Activated naive CD8-positive, alpha-beta T cell treated with anti-CD3 and anti-CD28 coated beads, Interleukin-2, amount 50 U/mL, for 24 hours (primary cell): ENCODE measurements around the gene CCDC6.

Experiments
- ATAC-seq: fragments of 150-1000 bp; cut with Tn5 transposase; one replicate; pipeline ENCODE4 v1.10.0; 2021
- DNase-seq: peaks from one replicate; pipeline ENCODE4 v3.0.0; 2021
- H3K27ac Mint-ChIP-seq: one replicate; pipeline ENCODE4 v1.8.0; 2021; ENCODE audit warnings: mild to moderate bottlenecking, mixed read lengths
- H3K27me3 Mint-ChIP-seq: one replicate; pipeline ENCODE4 v1.8.0; 2021; ENCODE audit warnings: mixed read lengths
- H3K36me3 Mint-ChIP-seq: one replicate; pipeline ENCODE4 v1.8.0; 2021; ENCODE audit warnings: low read depth, mixed read lengths
- H3K4me1 Mint-ChIP-seq: one replicate; pipeline ENCODE4 v1.8.0; 2021; ENCODE audit warnings: mixed read lengths
- H3K4me3 Mint-ChIP-seq: one replicate; pipeline ENCODE4 v1.8.0; 2021; ENCODE audit warnings: mild to moderate bottlenecking, moderate library complexity, mixed read lengths
- H3K9me3 Mint-ChIP-seq: one replicate; pipeline ENCODE4 v1.8.0; 2021; ENCODE audit warnings: mixed read lengths

CCDC6 gene

DNA sequence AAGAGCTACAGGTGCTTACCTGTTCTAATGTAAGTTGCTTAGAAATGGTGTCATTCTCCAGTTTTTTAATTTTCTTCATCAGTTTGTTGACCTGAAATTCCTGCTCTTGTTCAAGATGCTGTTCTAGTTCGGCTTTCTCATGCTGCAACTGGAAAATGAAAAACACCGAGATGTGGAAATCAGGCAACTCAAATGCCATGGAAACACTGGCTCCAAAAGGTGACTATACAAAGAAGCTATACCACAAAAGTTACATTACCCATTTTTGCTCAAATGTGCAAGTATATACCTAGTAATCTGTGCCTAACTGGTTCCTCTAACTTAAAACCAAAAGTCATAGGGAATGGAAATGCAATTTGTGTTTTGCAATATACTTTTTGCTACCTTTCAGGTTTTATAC lies 73.8 kb downstream of the CCDC6 start:
- Mint-ChIP-seq H3K36me3 (peaks cover 38% of the 10 kb centered on the region), H3K4me3 (no peak overlapping the region), H3K9me3 (no peaks in the 10 kb centered on the region), H3K27me3 (no peaks in the 10 kb centered on the region), H3K4me1 (peaks cover 43% of the 10 kb centered on the region), H3K27ac (no peak overlapping the region)
- ATAC-seq (no peak), DNase-seq (no peak)

GRCh38 chr10:59831658-59832503 lies 74.5 kb downstream of the CCDC6 start:
- Mint-ChIP-seq H3K27ac (peak overlapping the region; percentile 5), H3K4me1 (peaks cover 43% of the 10 kb centered on the region), H3K9me3 (no peaks in the 10 kb centered on the region), H3K4me3 (no peak overlapping the region), H3K27me3 (no peaks in the 10 kb centered on the region), H3K36me3 (peaks cover 44% of the 10 kb centered on the region)
- ATAC-seq (no peak), DNase-seq (no peak)

GRCh38 chr10:59830601-59831259 lies 75.6 kb downstream of the CCDC6 start:
- Mint-ChIP-seq H3K9me3 (no peaks in the 10 kb centered on the region), H3K4me1 (peaks cover 39% of the 10 kb centered on the region), H3K27me3 (no peaks in the 10 kb centered on the region), H3K36me3 (peaks cover 55% of the 10 kb centered on the region), H3K27ac (no peak overlapping the region), H3K4me3 (no peak overlapping the region)
- DNase-seq (peak; percentile 21), ATAC-seq (no peak)

GRCh38 chr10:59829601-59830000 lies 76.8 kb downstream of the CCDC6 start:
- Mint-ChIP-seq H3K27me3 (no peaks in the 10 kb centered on the region), H3K36me3 (peaks cover 64% of the 10 kb centered on the region), H3K27ac (no peak overlapping the region), H3K9me3 (peaks cover 3% of the 10 kb centered on the region), H3K4me1 (peaks cover 30% of the 10 kb centered on the region), H3K4me3 (no peak overlapping the region)
- DNase-seq (no peak), ATAC-seq (peak; percentile 52)

DNA sequence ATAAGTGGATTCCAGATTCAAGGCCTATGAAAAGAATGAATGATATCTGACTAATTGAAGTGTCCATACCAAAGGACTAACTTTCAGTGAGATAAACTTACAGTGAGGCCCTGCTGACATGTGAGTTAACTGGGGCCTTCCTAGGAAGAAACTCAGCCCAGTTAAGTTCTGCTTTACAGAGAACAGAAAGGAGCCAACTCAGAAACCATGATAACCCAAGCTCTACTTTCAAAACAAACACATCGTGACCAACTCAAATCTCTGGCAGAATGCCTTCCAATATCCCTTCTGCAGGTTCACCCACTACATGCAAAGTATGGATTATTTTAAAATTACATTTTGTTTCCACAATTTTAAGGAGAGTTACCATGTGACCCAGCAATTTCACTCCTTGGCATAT lies 77.3 kb downstream of the CCDC6 start:
- H3K4me1 Mint-ChIP-seq = peaks cover 32% of the 10 kb centered on the region
- H3K36me3 Mint-ChIP-seq = peaks cover 70% of the 10 kb centered on the region
- ATAC-seq (no peak), DNase-seq (no peak)
- peaks cover 3% of the 10 kb centered on the region for H3K9me3 Mint-ChIP-seq
- H3K27me3 Mint-ChIP-seq = no peaks in the 10 kb centered on the region
- no peak overlapping the region for H3K27ac Mint-ChIP-seq
- H3K4me3 Mint-ChIP-seq = no peak overlapping the region

GRCh38 chr10:59825932-59826331 lies 80.4 kb downstream of the CCDC6 start:
- Mint-ChIP-seq H3K4me1 (peaks cover 29% of the 10 kb centered on the region), H3K27ac (no peak overlapping the region), H3K9me3 (peaks cover 3% of the 10 kb centered on the region), H3K4me3 (no peak overlapping the region), H3K27me3 (no peaks in the 10 kb centered on the region), H3K36me3 (peaks cover 57% of the 10 kb centered on the region)
- DNase-seq (no peak), ATAC-seq (no peak)

DNA sequence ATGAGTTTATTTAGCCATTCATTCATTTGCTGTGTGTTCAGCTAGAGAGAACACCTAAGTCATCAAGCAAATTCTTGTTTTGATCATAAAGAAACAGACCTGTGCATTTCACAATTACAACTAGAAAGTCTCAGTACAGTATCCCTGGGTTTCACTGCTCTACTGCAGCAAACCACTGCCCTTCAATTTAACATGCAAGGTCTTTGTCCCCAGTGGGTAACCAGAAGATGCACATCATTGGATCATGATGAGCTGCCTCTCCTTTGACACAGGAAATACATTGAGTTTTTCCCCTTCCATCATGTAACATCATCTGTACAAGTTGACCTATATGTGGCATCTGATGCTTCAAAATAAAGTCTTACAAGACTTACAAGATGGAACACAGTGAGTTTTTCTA lies 82.6 kb downstream of the CCDC6 start:
- DNase-seq (no peak), ATAC-seq (peak; percentile 54)
- peaks cover 3% of the 10 kb centered on the region for H3K9me3 Mint-ChIP-seq
- H3K4me3 Mint-ChIP-seq = no peak overlapping the region
- H3K36me3 Mint-ChIP-seq = peaks cover 46% of the 10 kb centered on the region
- H3K27me3 Mint-ChIP-seq = no peaks in the 10 kb centered on the region
- H3K27ac Mint-ChIP-seq = no peak overlapping the region
- peaks cover 34% of the 10 kb centered on the region for H3K4me1 Mint-ChIP-seq

GRCh38 chr10:59823111-59823510 lies 83.2 kb downstream of the CCDC6 start:
- H3K9me3 Mint-ChIP-seq = peaks cover 3% of the 10 kb centered on the region
- ATAC-seq = no peak
- no peak for DNase-seq
- H3K27me3 Mint-ChIP-seq = no peaks in the 10 kb centered on the region
- no peak overlapping the region for H3K4me3 Mint-ChIP-seq
- peaks cover 34% of the 10 kb centered on the region for H3K4me1 Mint-ChIP-seq
- peaks cover 50% of the 10 kb centered on the region for H3K36me3 Mint-ChIP-seq
- no peak overlapping the region for H3K27ac Mint-ChIP-seq

- H3K9me3 Mint-ChIP-seq = peaks cover 3% of the 10 kb centered on the region
- no peak overlapping the region for H3K4me3 Mint-ChIP-seq
- no peak for DNase-seq
- H3K27ac Mint-ChIP-seq = no peak overlapping the region
- H3K27me3 Mint-ChIP-seq = no peaks in the 10 kb centered on the region
- H3K4me1 Mint-ChIP-seq = peaks cover 34% of the 10 kb centered on the region
- ATAC-seq = no peak
- peaks cover 47% of the 10 kb centered on the region for H3K36me3 Mint-ChIP-seq
These were observed 85.9 kb downstream of the CCDC6 start for GRCh38 chr10:59820471-59820870.

- Mint-ChIP-seq H3K27me3 (no peaks in the 10 kb centered on the region), H3K4me3 (no peak overlapping the region), H3K27ac (no peak overlapping the region), H3K4me1 (peaks cover 35% of the 10 kb centered on the region), H3K36me3 (peaks cover 42% of the 10 kb centered on the region), H3K9me3 (no peaks in the 10 kb centered on the region)
- DNase-seq (no peak), ATAC-seq (no peak)
These were observed 86.7 kb downstream of the CCDC6 start for GRCh38 chr10:59819683-59820082.

GRCh38 chr10:59819265-59819664 lies 87.1 kb downstream of the CCDC6 start:
- H3K36me3 Mint-ChIP-seq = peaks cover 42% of the 10 kb centered on the region
- no peaks in the 10 kb centered on the region for H3K27me3 Mint-ChIP-seq
- H3K4me1 Mint-ChIP-seq = peaks cover 34% of the 10 kb centered on the region
- H3K9me3 Mint-ChIP-seq = no peaks in the 10 kb centered on the region
- ATAC-seq = no peak
- no peak overlapping the region for H3K27ac Mint-ChIP-seq
- no peak for DNase-seq
- H3K4me3 Mint-ChIP-seq = no peak overlapping the region

- Mint-ChIP-seq H3K9me3 (no peaks in the 10 kb centered on the region), H3K27me3 (no peaks in the 10 kb centered on the region), H3K4me3 (no peak overlapping the region), H3K27ac (peak overlapping the region; percentile 41), H3K4me1 (peaks cover 27% of the 10 kb centered on the region), H3K36me3 (peaks cover 40% of the 10 kb centered on the region)
- no peak for DNase-seq
- ATAC-seq = no peak
These were observed 88.6 kb downstream of the CCDC6 start for GRCh38 chr10:59817773-59818172.

DNA sequence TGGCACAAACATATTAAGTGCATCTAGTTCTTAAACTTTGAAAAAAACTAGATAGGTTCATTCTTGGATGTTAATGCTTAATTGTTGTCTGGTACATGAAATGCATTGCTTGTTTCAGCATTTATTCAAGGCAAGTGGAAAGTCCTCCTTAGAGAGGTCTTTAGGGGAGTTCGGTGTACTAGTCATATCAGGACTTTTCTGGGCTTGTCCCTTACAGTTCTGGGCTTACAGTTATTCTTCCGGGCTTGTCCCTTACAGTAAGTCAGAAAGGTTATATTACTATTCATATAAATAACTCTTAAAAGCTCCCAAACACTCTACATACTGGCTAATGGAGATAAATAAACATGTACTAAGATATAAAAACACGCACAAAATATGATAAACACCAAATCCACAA lies 91.5 kb downstream of the CCDC6 start:
- DNase-seq (no peak), ATAC-seq (no peak)
- peaks cover 51% of the 10 kb centered on the region for H3K36me3 Mint-ChIP-seq
- no peak overlapping the region for H3K4me3 Mint-ChIP-seq
- H3K9me3 Mint-ChIP-seq = no peaks in the 10 kb centered on the region
- H3K27me3 Mint-ChIP-seq = no peaks in the 10 kb centered on the region
- no peak overlapping the region for H3K27ac Mint-ChIP-seq
- peaks cover 14% of the 10 kb centered on the region for H3K4me1 Mint-ChIP-seq

DNA sequence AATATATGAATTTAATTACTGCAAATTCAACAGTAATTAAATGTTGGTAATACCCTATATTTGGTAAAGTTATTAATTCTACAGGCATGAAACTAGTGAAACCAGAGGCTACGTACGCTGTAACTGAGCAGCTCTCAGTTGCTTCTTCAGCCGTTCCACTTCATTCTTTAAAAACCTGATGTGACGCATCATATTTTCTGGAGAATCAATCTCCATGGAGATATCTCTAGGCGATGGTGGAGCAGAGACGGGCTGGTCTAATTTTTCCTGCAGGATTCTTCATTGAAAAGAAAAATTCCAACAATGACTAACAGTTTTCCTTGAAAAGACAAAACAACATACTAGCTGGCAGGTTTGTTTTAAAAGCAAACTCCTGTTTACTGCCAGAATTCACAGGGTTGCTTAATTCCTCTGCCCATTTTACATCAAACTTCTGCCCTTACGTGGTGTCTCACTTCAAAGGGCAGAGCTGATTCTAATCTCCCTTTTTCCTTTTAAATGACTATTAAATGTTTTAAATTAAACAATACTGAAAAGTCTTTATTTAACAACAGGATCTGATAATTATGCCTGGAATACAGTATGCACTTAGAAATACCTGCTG lies 93.7 kb downstream of the CCDC6 start:
- H3K9me3 Mint-ChIP-seq = no peaks in the 10 kb centered on the region
- ATAC-seq (no peak), DNase-seq (no peak)
- no peaks in the 10 kb centered on the region for H3K27me3 Mint-ChIP-seq
- H3K27ac Mint-ChIP-seq = no peak overlapping the region
- H3K4me1 Mint-ChIP-seq = peaks cover 5% of the 10 kb centered on the region
- H3K36me3 Mint-ChIP-seq = peaks cover 54% of the 10 kb centered on the region
- no peak overlapping the region for H3K4me3 Mint-ChIP-seq

DNA sequence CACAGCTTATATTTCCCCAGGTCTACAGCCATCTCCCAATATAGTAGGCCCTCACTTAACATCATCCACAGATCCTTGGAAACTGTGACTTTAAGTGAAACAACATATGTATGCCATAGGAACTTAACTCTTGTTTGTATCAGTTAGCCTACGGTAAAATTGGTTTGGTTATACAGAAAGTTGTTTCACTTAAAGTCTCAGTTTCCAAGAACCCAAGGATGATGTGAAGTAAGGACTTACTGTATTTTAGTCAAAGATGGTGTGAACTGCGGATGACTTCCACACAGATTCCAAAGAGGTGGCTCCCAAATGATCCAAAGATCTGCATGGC lies 96.7 kb downstream of the CCDC6 start:
- H3K36me3 Mint-ChIP-seq = peaks cover 61% of the 10 kb centered on the region
- DNase-seq = no peak
- H3K27ac Mint-ChIP-seq = no peak overlapping the region
- no peaks in the 10 kb centered on the region for H3K9me3 Mint-ChIP-seq
- peaks cover under 1% of the 10 kb centered on the region for H3K4me1 Mint-ChIP-seq
- no peak overlapping the region for H3K4me3 Mint-ChIP-seq
- H3K27me3 Mint-ChIP-seq = no peaks in the 10 kb centered on the region
- ATAC-seq = no peak
